HL-60 (cell line): ENCODE results near the gene CAMKMT.

Experiments used
- CTCF ChIP-seq: IDR thresholded peaks from one replicate; pipeline ENCODE4 v1.5.1; 2011; ENCODE audit warnings: low read length, control low read depth, inconsistent platforms; ENCODE audit not compliant: insufficient read depth
- GABPA ChIP-seq: IDR thresholded peaks from 2 replicates; pipeline ENCODE4 v1.6.1; 2012; ENCODE audit warnings: low read depth
- POLR2AphosphoS5 ChIP-seq: IDR thresholded peaks from 2 replicates; pipeline ENCODE4 v1.6.1; 2012; ENCODE audit warnings: low read depth

GRCh38 chr2:44642123-44642857, 280.5 kb downstream of the CAMKMT start:
- TF ChIP-seq CTCF (no peak), POLR2AphosphoS5 (no peak), GABPA (no peak)
